GM19193 (cell line): ENCODE measurements around the gene AGXT.

Source experiments
- POLR2A ChIP-seq: IDR thresholded peaks from 4 replicates; pipeline ENCODE4 v1.6.1; 2011; ENCODE audit not compliant: insufficient read depth, insufficient read length; ENCODE audit errors: extremely low read depth

AGXT gene

DNA sequence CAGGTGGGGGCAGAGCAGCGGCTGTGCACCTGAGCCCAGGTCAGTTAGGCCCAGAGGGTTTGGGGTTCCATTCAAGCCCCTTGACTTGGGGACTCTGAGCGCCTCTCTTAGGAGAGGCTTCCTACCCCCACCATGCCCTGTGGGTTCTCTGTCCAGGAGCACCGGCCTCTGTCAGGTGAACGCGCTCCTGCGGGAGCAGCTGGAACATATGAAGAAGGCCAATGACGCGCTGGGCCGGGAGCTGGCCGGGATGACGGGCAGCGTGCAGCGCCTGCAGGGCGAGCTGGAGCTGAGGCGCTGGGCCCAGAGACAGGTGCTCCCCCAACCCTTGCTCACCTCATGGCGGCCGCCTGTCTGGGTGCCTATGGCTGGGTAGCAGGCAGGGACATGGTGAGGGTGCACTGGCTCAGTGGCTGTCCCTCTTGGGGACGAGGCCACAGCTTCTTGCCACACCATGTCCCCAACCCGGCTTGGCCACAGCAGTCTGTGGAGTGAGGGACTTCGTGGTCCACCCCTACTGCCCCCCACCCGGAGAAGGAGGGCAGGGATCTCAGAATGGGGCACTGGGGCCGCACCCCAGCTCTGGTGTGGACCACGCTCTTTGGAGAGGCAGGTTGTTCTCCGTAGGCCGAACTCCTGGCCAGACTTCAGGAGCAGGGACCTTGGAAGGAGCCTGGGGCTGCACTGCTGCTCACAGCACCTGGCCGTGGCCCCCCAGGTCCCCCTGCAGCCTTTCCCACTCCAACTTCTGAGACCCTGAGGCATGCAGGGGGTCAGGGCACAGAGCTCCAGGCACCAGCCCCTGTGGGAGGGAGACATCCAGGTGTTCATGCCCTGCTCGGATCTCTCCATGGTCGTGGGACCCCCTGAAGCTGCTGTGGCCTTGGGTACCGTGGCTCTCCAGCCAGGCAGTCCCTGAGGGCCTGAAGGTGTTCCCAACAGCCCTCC, 57.2 kb downstream of the AGXT start:
- TF ChIP-seq POLR2A: no peak

GRCh38 chr2:240926516-240927389, 58.1 kb downstream of the AGXT start:
- no peak for TF ChIP-seq POLR2A

- no peak for TF ChIP-seq POLR2A
Observed at GRCh38 chr2:240927390-240927781, 58.8 kb downstream of the AGXT start.

- TF ChIP-seq POLR2A: no peak
Observed at GRCh38 chr2:240928476-240929363, 60.1 kb downstream of the AGXT start.

GRCh38 chr2:240929364-240930095, 60.9 kb downstream of the AGXT start:
- TF ChIP-seq POLR2A: no peak
